IPS-20b (cell line): Measurements from ENCODE around the gene NDUFA3.

Experiments used
- H3K27ac ChIP-seq: one replicate; pipeline ENCODE4 v1.5.1; 2013; ENCODE audit warnings: low read length
- H3K27me3 ChIP-seq: 2 replicates; pipeline ENCODE4 v1.6.1; 2013; ENCODE audit warnings: mild to moderate bottlenecking, low read length, inconsistent platforms; ENCODE audit not compliant: insufficient read depth
- H3K36me3 ChIP-seq: 2 replicates; pipeline ENCODE4 v1.6.1; 2013; ENCODE audit warnings: low read depth, mild to moderate bottlenecking, inconsistent platforms, low read length, moderate library complexity; ENCODE audit not compliant: insufficient read depth
- H3K4me1 ChIP-seq: 2 replicates; pipeline ENCODE4 v1.6.1; 2013; ENCODE audit warnings: mild to moderate bottlenecking, control low read depth, inconsistent platforms, low read length, moderate library complexity; ENCODE audit not compliant: insufficient read depth
- H3K4me3 ChIP-seq: 2 replicates; pipeline ENCODE4 v1.5.1; 2013; ENCODE audit warnings: mild to moderate bottlenecking, low read length, inconsistent platforms
- H3K9ac ChIP-seq: 2 replicates; pipeline ENCODE4 v1.6.1; 2013; ENCODE audit warnings: low read depth, mild to moderate bottlenecking, inconsistent platforms, low read length, moderate library complexity
- H3K9me3 ChIP-seq: 2 replicates; pipeline ENCODE4 v1.6.1; 2013; ENCODE audit warnings: mild to moderate bottlenecking, low read depth, low read length, inconsistent platforms; ENCODE audit not compliant: insufficient read depth

Gene NDUFA3

GRCh38 chr19:54133312-54133956, 30.8 kb downstream of the NDUFA3 start:
- H3K27ac ChIP-seq: no peak overlapping the region
- H3K9ac ChIP-seq: no peak overlapping the region
- H3K27me3 ChIP-seq: no peaks in the 10 kb centered on the region; the same call in 1 of the 2 replicates
- peaks cover 26% of the 10 kb centered on the region for H3K36me3 ChIP-seq
- no peaks in the 10 kb centered on the region for H3K4me1 ChIP-seq
- H3K9me3 ChIP-seq: no peaks in the 10 kb centered on the region
- no peak overlapping the region for H3K4me3 ChIP-seq

- H3K27me3 ChIP-seq: no peaks in the 10 kb centered on the region; the same call in 1 of the 2 replicates
- H3K36me3 ChIP-seq: peaks cover 25% of the 10 kb centered on the region
- H3K27ac ChIP-seq: no peak overlapping the region
Observed at GRCh38 chr19:54133957-54134590, 31.4 kb downstream of the NDUFA3 start.

GRCh38 chr19:54136086-54136863, 33.6 kb downstream of the NDUFA3 start:
- Histone ChIP-seq H3K4me3 (peak overlapping the region; percentile 73), H3K27ac (no peak overlapping the region)

More at GRCh38 chr19:54133957-54134590, 31.4 kb downstream of the NDUFA3 start:
- Histone ChIP-seq H3K9ac (no peak overlapping the region), H3K4me3 (no peak overlapping the region), H3K4me1 (no peaks in the 10 kb centered on the region), H3K9me3 (no peaks in the 10 kb centered on the region)

DNA sequence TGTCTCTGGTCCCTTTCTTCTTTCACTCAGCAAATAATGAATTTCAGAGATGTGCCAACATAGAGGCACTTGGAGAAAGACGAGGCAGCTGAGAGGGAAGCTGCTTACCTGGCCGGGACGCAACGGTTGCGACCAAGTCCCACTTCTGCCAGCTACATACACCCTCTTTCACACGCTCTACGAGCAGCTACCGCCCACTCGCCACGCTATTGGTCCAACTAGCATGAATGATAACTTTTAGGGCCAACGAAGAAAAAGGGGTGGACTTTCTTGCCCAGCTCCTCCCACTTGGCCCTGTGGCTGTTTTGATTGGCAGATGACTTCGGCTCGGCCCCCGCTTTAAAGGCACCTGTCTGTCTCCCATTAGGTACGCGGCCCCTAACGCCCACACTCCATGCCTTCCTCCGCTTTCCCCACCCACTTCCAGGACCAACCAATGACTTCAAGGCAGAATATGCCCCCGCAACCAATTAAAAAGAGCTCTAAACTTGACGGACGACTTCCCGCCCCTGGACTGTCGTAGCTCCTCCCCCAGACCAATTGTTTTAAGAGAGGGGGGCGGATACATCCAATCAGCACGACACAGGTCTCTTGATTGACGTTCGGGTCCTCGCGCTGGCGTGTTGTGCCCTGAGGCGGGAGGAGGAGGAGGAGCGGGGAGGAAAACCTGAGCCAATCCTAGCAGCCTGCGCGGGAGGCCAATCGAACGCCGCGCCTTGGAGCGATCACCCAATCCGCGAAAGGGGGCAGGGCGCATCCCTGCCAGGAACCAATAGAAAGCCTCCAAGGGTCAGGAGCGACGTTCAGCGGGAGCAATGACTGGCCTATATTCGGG, 34.4 kb downstream of the NDUFA3 start:
- H3K27ac ChIP-seq: no peak overlapping the region
- no peaks in the 10 kb centered on the region for H3K9me3 ChIP-seq
- no peaks in the 10 kb centered on the region; the same call in 1 of the 2 replicates for H3K27me3 ChIP-seq
- H3K36me3 ChIP-seq: peaks cover 32% of the 10 kb centered on the region
- H3K4me1 ChIP-seq: no peaks in the 10 kb centered on the region
- peak overlapping the region; percentile 73 for H3K4me3 ChIP-seq
- peak overlapping the region; percentile 86; the same call in 1 of the 2 replicates for H3K9ac ChIP-seq

More at GRCh38 chr19:54136086-54136863, 33.6 kb downstream of the NDUFA3 start:
- H3K9ac ChIP-seq: peak overlapping the region; percentile 59; the same call in 1 of the 2 replicates
- no peaks in the 10 kb centered on the region for H3K9me3 ChIP-seq
- H3K4me1 ChIP-seq: no peaks in the 10 kb centered on the region
- H3K36me3 ChIP-seq: peaks cover 32% of the 10 kb centered on the region
- no peaks in the 10 kb centered on the region; the same call in 1 of the 2 replicates for H3K27me3 ChIP-seq

DNA sequence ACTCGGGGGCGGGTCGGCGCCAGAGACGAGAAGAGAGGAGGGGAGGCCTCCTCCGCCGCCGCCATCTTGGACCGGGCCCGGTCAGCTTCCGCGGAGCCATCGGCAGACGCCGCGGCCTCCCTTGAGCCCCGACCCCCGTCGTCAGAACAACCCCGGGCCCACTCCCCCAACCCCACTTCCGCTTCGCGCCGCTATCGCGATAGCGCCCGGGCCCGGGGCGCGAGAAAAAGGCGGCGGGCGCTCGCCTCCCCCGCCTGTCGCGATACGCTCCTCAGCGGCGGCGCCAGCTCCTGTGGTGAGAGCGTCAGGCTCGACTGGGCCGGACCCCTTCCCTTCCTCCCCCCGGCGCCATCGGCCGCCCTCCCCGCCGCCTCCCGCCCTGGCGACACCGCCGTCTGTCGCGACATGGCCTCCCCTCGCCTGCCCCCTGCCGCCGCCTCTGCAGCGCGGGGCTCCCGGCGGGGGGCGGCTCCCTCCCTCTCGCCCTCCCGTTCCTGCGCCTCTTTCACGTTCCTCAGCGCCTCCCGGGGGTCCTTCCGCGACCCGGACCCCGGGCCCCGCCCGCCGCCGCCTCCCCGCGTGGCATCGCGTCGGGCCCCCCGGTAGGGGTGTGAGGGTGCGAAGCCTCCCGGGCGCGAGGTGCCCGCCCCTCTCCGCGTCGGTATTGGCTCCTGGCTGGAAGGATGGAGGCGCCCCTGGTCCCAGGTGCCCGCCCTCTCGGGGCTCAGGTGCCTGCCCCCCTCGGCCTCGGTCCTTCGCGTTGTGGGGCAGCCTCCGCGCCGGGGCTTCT, 35.2 kb downstream of the NDUFA3 start, which contains the start of gene CNOT3:
Gene CNOT3 (plus strand): TSS at position 64 of the 790 bp plus-strand sequence. CDS start 5,217 bp downstream, outside the sequence.
- H3K9me3 ChIP-seq: no peaks in the 10 kb centered on the region
- H3K36me3 ChIP-seq: peaks cover 40% of the 10 kb centered on the region

GRCh38 chr19:54138489-54139256, 36.0 kb downstream of the NDUFA3 start:
- Histone ChIP-seq H3K9ac (peak overlapping the region; percentile 86), H3K36me3 (peaks cover 48% of the 10 kb centered on the region), H3K4me1 (no peaks in the 10 kb centered on the region), H3K27me3 (no peaks in the 10 kb centered on the region; the same call in 1 of the 2 replicates), H3K9me3 (no peaks in the 10 kb centered on the region), H3K4me3 (peak overlapping the region; percentile 72), H3K27ac (no peak overlapping the region)

More for the DNA sequence above, 35.2 kb downstream of the NDUFA3 start, which contains the start of gene CNOT3:
- Histone ChIP-seq H3K4me3 (peak within 1 kb of the TSS; percentile 73), H3K9ac (peak within 1 kb of the TSS; percentile 86), H3K27me3 (no peaks in the 10 kb centered on the region; the same call in 1 of the 2 replicates), H3K4me1 (no peaks in the 10 kb centered on the region), H3K27ac (peak within 1 kb of the TSS; percentile 22)

DNA sequence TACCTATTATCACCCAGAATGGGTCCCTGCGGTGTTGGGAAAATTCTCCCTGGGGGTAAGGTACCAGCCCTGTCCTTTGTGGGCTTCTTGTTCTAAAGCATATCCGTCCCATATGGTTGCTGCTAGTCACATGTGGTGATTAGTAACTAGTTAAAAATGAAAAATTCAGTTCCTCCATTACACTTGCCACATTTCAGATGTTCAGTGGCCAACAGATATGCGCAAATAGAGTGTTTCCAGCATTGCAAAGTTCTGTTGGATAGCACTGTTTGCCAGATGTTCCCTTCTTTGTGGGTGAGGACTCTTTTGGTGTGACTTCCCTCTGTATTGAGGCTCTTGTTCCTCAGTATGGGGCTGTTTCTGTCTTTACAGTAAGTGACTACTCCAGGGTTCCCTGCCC, 38.7 kb downstream of the NDUFA3 start:
- H3K27ac ChIP-seq: no peak overlapping the region
- no peaks in the 10 kb centered on the region for H3K9me3 ChIP-seq
- peaks cover 75% of the 10 kb centered on the region for H3K36me3 ChIP-seq
- H3K4me1 ChIP-seq: no peaks in the 10 kb centered on the region
- H3K27me3 ChIP-seq: no peaks in the 10 kb centered on the region
- H3K9ac ChIP-seq: no peak overlapping the region
- no peak overlapping the region for H3K4me3 ChIP-seq

DNA sequence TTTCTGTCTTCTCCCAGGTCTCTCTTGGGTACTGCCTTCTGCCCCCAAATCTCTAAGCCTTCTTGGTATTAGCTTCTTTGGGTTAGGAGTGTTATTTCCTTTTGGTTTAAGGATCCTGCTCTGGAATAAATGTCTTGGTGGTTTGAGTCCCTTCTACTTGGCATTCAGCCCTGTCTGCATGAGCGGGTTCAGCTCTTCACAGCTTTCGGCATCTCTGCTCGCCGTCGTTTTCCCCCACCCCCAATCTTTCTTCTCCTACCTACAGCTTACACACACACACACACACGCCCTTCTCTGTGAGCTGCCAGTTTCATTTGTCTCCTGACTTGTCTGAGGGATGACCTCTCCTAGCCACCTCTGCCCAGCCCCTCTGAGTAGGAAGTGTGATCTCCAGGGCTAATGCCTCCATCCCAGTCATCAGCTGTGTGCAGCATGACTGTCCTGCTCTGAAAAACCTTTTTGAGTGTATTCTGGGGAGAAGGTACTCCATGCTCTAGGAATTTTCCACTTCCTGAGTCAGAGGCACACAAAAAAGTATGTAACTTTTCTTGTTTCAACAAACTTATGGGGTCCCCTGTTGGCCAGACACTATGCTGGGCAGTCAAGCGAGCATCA, 39.6 kb downstream of the NDUFA3 start:
- Histone ChIP-seq H3K36me3 (peaks cover 84% of the 10 kb centered on the region), H3K27ac (no peak overlapping the region), H3K27me3 (no peaks in the 10 kb centered on the region), H3K9ac (no peak overlapping the region), H3K9me3 (no peaks in the 10 kb centered on the region), H3K4me1 (no peaks in the 10 kb centered on the region), H3K4me3 (no peak overlapping the region)

DNA sequence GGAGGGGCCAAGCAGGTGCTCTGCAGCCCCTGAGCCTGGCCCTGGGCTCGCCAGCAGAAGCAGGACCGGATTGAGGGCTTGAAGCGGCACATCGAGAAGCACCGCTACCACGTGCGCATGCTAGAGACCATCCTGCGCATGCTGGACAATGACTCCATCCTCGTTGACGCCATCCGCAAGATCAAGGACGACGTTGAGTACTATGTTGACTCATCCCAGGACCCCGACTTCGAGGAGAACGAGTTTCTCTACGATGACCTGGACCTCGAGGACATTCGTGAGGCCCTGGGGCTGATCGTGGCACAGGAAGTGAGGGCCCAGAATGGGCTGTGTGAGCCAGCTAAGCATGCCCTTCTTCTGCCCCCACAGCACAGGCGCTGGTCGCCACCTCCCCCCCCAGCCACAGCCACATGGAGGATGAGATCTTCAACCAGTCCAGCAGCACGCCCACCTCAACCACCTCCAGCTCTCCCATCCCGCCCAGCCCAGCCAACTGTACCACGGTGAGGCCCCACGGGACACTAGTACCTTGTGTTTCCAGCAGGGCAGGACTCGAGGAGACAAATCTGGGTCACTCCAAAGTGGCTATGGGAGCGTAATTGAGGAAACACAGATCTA, 43.0 kb downstream of the NDUFA3 start:
- Histone ChIP-seq H3K27me3 (no peaks in the 10 kb centered on the region), H3K4me3 (no peak overlapping the region), H3K9me3 (no peaks in the 10 kb centered on the region), H3K36me3 (peaks cover 97% of the 10 kb centered on the region), H3K27ac (no peak overlapping the region), H3K4me1 (no peaks in the 10 kb centered on the region), H3K9ac (no peak overlapping the region)
